ENCODE data around the gene NOL3. TPM values are rescaled to one million over a fixed set of nuclear protein-coding genes. Genes with fewer than 3 reads are reported as not detected.

NOL3 gene
- total and polyA plus RNA-seq, 3 donors from 2014 or later: 11.8 to 34.9 (median 16.2) TPM

DNA sequence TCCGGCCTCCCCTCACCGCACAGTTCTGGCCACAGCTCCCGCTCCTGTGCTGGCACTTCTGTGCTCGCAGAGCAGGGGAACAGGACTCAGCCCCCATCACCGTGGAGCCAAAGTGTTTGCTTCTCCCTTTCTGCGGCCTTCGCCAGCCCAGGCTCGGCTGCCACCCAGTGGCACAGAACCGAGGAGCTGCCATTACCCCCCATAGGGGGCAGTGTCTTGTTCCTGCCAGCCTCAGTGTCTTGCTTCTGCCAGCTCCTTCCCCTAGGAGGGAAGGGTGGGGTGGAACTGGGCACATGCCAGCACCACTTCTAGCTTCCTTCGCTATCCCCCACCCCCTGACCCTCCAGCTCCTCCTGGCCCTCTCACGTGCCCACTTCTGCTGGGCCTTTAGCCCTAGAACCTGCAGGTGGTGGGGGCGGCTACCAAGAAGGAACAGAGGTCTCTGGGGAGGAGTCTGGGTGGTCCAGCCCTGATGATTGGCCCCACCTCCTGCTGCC, 27.9 kb downstream of the NOL3 start:
- peaks cover 26% of the 10 kb centered on the region for H3K4me1 ChIP-seq
- H3K27me3 ChIP-seq: no peaks in the 10 kb centered on the region
- no peaks in the 10 kb centered on the region for H3K9me3 ChIP-seq
- no peak overlapping the region for H3K4me3 ChIP-seq
- intact Hi-C loops (cut with DNase I; ENCODE audit: low total_unique reads): no loop called here
- no peak for TF ChIP-seq POLR2A (IDR thresholded peaks at IDR 0.05)
- TF ChIP-seq, protein P1, sequence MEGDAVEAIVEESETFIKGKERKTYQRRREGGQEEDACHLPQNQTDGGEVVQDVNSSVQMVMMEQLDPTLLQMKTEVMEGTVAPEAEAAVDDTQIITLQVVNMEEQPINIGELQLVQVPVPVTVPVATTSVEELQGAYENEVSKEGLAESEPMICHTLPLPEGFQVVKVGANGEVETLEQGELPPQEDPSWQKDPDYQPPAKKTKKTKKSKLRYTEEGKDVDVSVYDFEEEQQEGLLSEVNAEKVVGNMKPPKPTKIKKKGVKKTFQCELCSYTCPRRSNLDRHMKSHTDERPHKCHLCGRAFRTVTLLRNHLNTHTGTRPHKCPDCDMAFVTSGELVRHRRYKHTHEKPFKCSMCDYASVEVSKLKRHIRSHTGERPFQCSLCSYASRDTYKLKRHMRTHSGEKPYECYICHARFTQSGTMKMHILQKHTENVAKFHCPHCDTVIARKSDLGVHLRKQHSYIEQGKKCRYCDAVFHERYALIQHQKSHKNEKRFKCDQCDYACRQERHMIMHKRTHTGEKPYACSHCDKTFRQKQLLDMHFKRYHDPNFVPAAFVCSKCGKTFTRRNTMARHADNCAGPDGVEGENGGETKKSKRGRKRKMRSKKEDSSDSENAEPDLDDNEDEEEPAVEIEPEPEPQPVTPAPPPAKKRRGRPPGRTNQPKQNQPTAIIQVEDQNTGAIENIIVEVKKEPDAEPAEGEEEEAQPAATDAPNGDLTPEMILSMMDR (IDR thresholded peaks at IDR 0.05): peak; percentile 53 to 66 (median 56)
- WGBS, 2 donors: 47 to 59% methylated on average over 4 to 12 of the region's 12 CpGs
- DNase-seq: peak; percentile 66
- no peaks in the 10 kb centered on the region for H3K36me3 ChIP-seq (ENCODE audit: low read depth, missing control alignments)
- no peak overlapping the region for H3K27ac ChIP-seq

DNA sequence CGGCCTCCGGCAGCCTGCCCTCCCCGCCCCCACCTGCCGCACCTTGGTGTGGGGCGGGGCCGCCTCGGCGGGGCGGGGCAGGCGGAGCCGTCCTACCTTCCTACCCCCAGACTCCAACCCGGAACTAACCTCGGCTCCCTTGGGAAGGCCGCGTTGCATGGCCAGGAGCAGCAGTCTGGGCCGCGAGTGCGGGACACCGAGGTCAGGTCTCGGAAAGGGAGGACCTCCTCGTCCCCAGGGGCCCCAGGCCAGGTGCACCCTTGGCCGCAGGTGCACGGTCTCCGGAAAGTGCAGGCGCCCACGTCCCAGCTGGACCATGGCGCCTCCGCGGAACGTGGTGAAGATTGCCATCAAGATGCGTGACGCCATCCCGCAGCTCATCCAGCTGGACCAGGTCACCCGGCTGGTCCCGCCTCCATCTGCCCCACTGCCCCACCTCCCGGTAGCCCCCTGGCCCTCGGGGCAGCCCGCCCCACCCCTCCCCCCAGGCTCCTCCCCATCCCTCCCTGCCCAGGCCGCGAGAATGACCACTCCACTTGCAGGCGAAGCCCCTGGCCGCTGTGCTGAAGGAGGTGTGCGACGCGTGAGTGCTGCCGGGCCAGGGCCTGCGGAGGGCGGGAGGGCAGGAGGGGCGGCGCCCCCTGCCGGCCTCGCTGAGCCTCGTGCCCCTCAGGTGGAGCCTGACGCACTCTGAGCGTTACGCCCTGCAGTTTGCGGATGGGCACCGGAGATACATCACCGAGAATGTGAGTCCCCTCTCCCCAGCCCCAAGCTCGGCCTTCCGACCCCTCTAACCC, 28.9 kb downstream of the NOL3 start, which contains the start of gene ELMO3:
TSS of gene ELMO3 (plus strand) at position 121 of the 797 bp plus-strand sequence. CDS start at position 317, 196 bp downstream.
- DNase-seq: peak; percentile 49
- intact Hi-C loops (cut with DNase I; ENCODE audit: low total_unique reads): no loop called here
- 33 to 34% methylated on average over 22 to 61 of the region's 61 CpGs for WGBS, 2 donors
- peak within 1 kb of the TSS; percentile 41 to 48 for H3K4me3 ChIP-seq
- no peak within 1 kb of the TSS for H3K27ac ChIP-seq
- peaks cover 17% of the 10 kb centered on the region for H3K4me1 ChIP-seq
- H3K27me3 ChIP-seq: no peaks in the 10 kb centered on the region
- no peaks in the 10 kb centered on the region for H3K9me3 ChIP-seq
- no peak for TF ChIP-seq POLR2A (IDR thresholded peaks at IDR 0.05)
- TF ChIP-seq, protein P1 (IDR thresholded peaks at IDR 0.05): peak in 1 of 3 experiments; percentile 26
- H3K36me3 ChIP-seq (ENCODE audit: low read depth, missing control alignments): no peaks in the 10 kb centered on the region

GRCh38 chr16:67199808-67200198, 29.5 kb downstream of the NOL3 start:
- peaks cover 17% of the 10 kb centered on the region for H3K4me1 ChIP-seq
- 44 to 46% methylated on average over 10 to 21 of the region's 22 CpGs for WGBS, 2 donors
- intact Hi-C loops (cut with DNase I; ENCODE audit: low total_unique reads): no loop called here
- H3K4me3 ChIP-seq: peak overlapping the region; percentile 41 to 48
- TF ChIP-seq, protein P1 (IDR thresholded peaks at IDR 0.05): no peak
- TF ChIP-seq POLR2A (IDR thresholded peaks at IDR 0.05): no peak
- peak; percentile 36 for DNase-seq
- H3K27me3 ChIP-seq: no peaks in the 10 kb centered on the region
- no peaks in the 10 kb centered on the region for H3K36me3 ChIP-seq (ENCODE audit: low read depth, missing control alignments)
- no peak overlapping the region for H3K27ac ChIP-seq
- H3K9me3 ChIP-seq: no peaks in the 10 kb centered on the region

- DNase-seq: no peak
- intact Hi-C loops (cut with DNase I; ENCODE audit: low total_unique reads): no loop called here
- WGBS, 2 donors: 85% methylated on average over 6 of the region's 8 CpGs; no CpG with 5 or more reads in 1 of the 2 donors
- Histone ChIP-seq H3K27me3 (no peaks in the 10 kb centered on the region), H3K4me3 (no peak overlapping the region), H3K4me1 (peaks cover 17% of the 10 kb centered on the region), H3K36me3 (ENCODE audit: low read depth, missing control alignments) (no peaks in the 10 kb centered on the region), H3K9me3 (no peaks in the 10 kb centered on the region), H3K27ac (no peak overlapping the region)
- TF ChIP-seq, protein P1 (IDR thresholded peaks at IDR 0.05): no peak
- no peak for TF ChIP-seq POLR2A (IDR thresholded peaks at IDR 0.05)
Observed at GRCh38 chr16:67200491-67200890, 30.2 kb downstream of the NOL3 start.
